SK-N-SH (cell line): ENCODE data around the gene NOP56. TPM values are rescaled to one million over a fixed set of nuclear protein-coding genes. Genes with fewer than 3 reads are reported as not detected.

Source experiments
- CTCF ChIA-PET: fragments of 300-600, 350-600 bp; formaldehyde crosslinking; extraction: SDS; loops from one replicate; lab custom pipeline; 2021; lab: Yijun Ruan, JAX
- POLR2A ChIA-PET: fragments of 350-600 bp; sonication (Branson Sonifier 250); formaldehyde crosslinking; extraction: SDS; loops from one replicate; lab custom pipeline; 2020; ENCODE audit warnings: antibody characterized with exemption, inconsistent platforms; lab: Yijun Ruan, JAX
- DNase-seq: peaks from one replicate; pipeline ENCODE4 v3.0.0; 2012
- H2AFZ ChIP-seq: fragments of 200-600 bp; sonication (generic); 2 replicates; pipeline ENCODE4 v1.8.1; 2016; ENCODE audit warnings: antibody characterized with exemption, mild to moderate bottlenecking, low read depth
- H3F3A ChIP-seq: fragments of 200-600 bp; sonication (generic); replicated peaks from 2 replicates; pipeline ENCODE3; 2016; ENCODE audit warnings: antibody characterized with exemption, mild to moderate bottlenecking; ENCODE audit not compliant: insufficient read depth
- H3K27ac ChIP-seq, 2 experiments: fragments of 200-500 bp in 1 of 2; fragments of 200-600 bp in 1 of 2; sonication (Bioruptor generic) in 1 of 2; sonication (generic), shearing (Covaris generic) in 1 of 2; 2 replicates each; pipeline versions ENCODE4 v1.5.1 to v1.6.1; 2014 to 2016; ENCODE audit warnings: low read depth in 2 of 2, inconsistent platforms in 1 of 2, low read length in 1 of 2, mild to moderate bottlenecking in 1 of 2, mixed read lengths in 1 of 2
- H3K27me3 ChIP-seq: fragments of 200-600 bp; sonication (generic), shearing (Covaris generic); 2 replicates; pipeline ENCODE4 v1.6.1; 2016; ENCODE audit warnings: mixed run types; ENCODE audit not compliant: insufficient read depth
- H3K36me3 ChIP-seq, 2 experiments: fragments of 200-500 bp in 1 of 2; fragments of 200-600 bp in 1 of 2; sonication (Bioruptor generic) in 1 of 2; sonication (generic) in 1 of 2; replicated peaks in 1 of 2; 2 replicates each; pipeline versions ENCODE3 to v1.5.1; 2014 to 2016; ENCODE audit warnings: low read length in 1 of 2, mild to moderate bottlenecking in 1 of 2; ENCODE audit not compliant: insufficient read depth in 2 of 2, control insufficient read depth in 1 of 2
- H3K4me1 ChIP-seq, 2 experiments: fragments of 200-500 bp in 1 of 2; fragments of 200-600 bp in 1 of 2; sonication (Bioruptor generic) in 1 of 2; sonication (generic), shearing (Covaris generic) in 1 of 2; 2 replicates each; pipeline versions ENCODE4 v1.5.1 to v1.6.1; 2014 to 2016; ENCODE audit warnings: low read depth in 1 of 2, low read length in 1 of 2, mixed run types in 1 of 2; ENCODE audit not compliant: insufficient read depth in 2 of 2, control insufficient read depth in 1 of 2
- H3K4me2 ChIP-seq: fragments of 200-600 bp; sonication (generic), shearing (Covaris generic); 2 replicates; pipeline ENCODE4 v1.6.1; 2017; ENCODE audit warnings: mixed run types
- H3K4me3 ChIP-seq, 2 experiments: fragments of 200-500 bp in 1 of 2; fragments of 200-600 bp in 1 of 2; sonication (Bioruptor generic) in 1 of 2; sonication (generic), shearing (Covaris generic) in 1 of 2; 2 replicates each; pipeline versions ENCODE4 v1.5.1 to v1.8.1; 2014 to 2016; ENCODE audit warnings: low read depth in 2 of 2, inconsistent platforms in 1 of 2, low read length in 1 of 2, mild to moderate bottlenecking in 1 of 2, mixed read lengths in 1 of 2, moderate library complexity in 1 of 2
- H3K79me2 ChIP-seq: fragments of 200-600 bp; sonication (generic); 2 replicates; pipeline ENCODE4 v1.8.1; 2017; ENCODE audit warnings: mild to moderate bottlenecking; ENCODE audit not compliant: insufficient read depth
- H3K9ac ChIP-seq: fragments of 200-600 bp; sonication (generic); 2 replicates; pipeline ENCODE4 v1.6.1; 2017; ENCODE audit warnings: mixed run types
- H3K9me2 ChIP-seq: fragments of 200-600 bp; sonication (generic); 2 replicates; pipeline ENCODE4 v1.6.1; 2017; ENCODE audit warnings: mixed run types
- H3K9me3 ChIP-seq: fragments of 200-600 bp; sonication (generic); 2 replicates; pipeline ENCODE4 v1.6.1; 2017; ENCODE audit warnings: mixed run types, mild to moderate bottlenecking, moderate library complexity
- H4K20me1 ChIP-seq: fragments of 200-600 bp; sonication (generic); 2 replicates; pipeline ENCODE4 v1.6.1; 2017; ENCODE audit warnings: mild to moderate bottlenecking, mixed run types; ENCODE audit not compliant: insufficient read depth
- EP300 ChIP-seq, 2 experiments: IDR thresholded peaks; 2 replicates each; pipeline versions ENCODE4 v1.4.0 to v1.6.1; 2012; ENCODE audit warnings: borderline replicate concordance in 1 of 2, low read depth in 1 of 2, low read length in 1 of 2
- EZH2phosphoT487 ChIP-seq: fragments of 200-600 bp; sonication (generic); IDR thresholded peaks from 2 replicates; pipeline ENCODE4 v1.6.1; 2017; ENCODE audit warnings: low read depth, mixed run types, mild to moderate bottlenecking, antibody characterized with exemption, moderate library complexity, borderline replicate concordance
- FOXM1 ChIP-seq: IDR thresholded peaks from 2 replicates; pipeline ENCODE4 v1.4.0; 2012; ENCODE audit warnings: low read depth, mild to moderate bottlenecking
- JUND ChIP-seq: IDR thresholded peaks from 2 replicates; pipeline ENCODE4 v1.4.0; 2012
- MEF2A ChIP-seq: IDR thresholded peaks from 2 replicates; pipeline ENCODE4 v1.4.0; 2012; ENCODE audit warnings: low read depth, borderline replicate concordance
- MXI1 ChIP-seq: IDR thresholded peaks from 2 replicates; pipeline ENCODE4 v1.6.1; 2012; ENCODE audit warnings: mild to moderate bottlenecking, low read depth, low read length, improper control_type of control experiment
- NFIC ChIP-seq: IDR thresholded peaks from 2 replicates; pipeline ENCODE4 v1.4.0; 2012; ENCODE audit warnings: borderline replicate concordance
- POLR2AphosphoS5 ChIP-seq: IDR thresholded peaks from 2 replicates; pipeline ENCODE4 v1.6.1; 2012; ENCODE audit warnings: low read depth, low read length
- RAD21 ChIP-seq: IDR thresholded peaks from 2 replicates; pipeline ENCODE4 v1.6.1; 2012; ENCODE audit warnings: mild to moderate bottlenecking, low read length
- RXRA ChIP-seq: IDR thresholded peaks from 2 replicates; pipeline ENCODE4 v1.4.0; 2012; ENCODE audit warnings: low read depth, mild to moderate bottlenecking, borderline replicate concordance
- SIN3A ChIP-seq: IDR thresholded peaks from 2 replicates; pipeline ENCODE4 v1.6.1; 2012; ENCODE audit warnings: low read depth, mild to moderate bottlenecking, low read length, moderate library complexity, borderline replicate concordance
- TAF1 ChIP-seq: IDR thresholded peaks from 2 replicates; pipeline ENCODE4 v1.6.1; 2012; ENCODE audit warnings: low read depth, mild to moderate bottlenecking, low read length, moderate library complexity, borderline replicate concordance
- TCF12 ChIP-seq: IDR thresholded peaks from 2 replicates; pipeline ENCODE4 v1.4.0; 2012
- WGBS: methylation state at CpG from one replicate; pipeline ENCODE4 v1.1.6; 2017; ENCODE audit warnings: low lambda C conversion rate; 5-methylcytosine and 5-hydroxymethylcytosine counted together
- polyA plus RNA-seq, 3 experiments: library from polyadenylated mRNA; depleted of rRNA; stranded (reverse); fragments of >200 nt; gene quantifications; 2 replicates each; pipeline ENCODE4 v1.2.3, GENCODE V29; 2012
- TF ChIP-seq, protein P1 (sequence below): fragments of 200-600 bp; sonication (generic); IDR thresholded peaks from 2 replicates; pipeline ENCODE4 v1.6.1; 2017; ENCODE audit warnings: antibody characterized with exemption, mild to moderate bottlenecking, moderate library complexity
- TF ChIP-seq, protein P2 (sequence below): IDR thresholded peaks from 2 replicates; pipeline ENCODE4 v1.6.1; 2012; ENCODE audit warnings: mild to moderate bottlenecking, low read depth, low read length, moderate library complexity
- TF ChIP-seq, protein P3 (sequence below): fragments of 150-350 bp; IDR thresholded peaks from 2 replicates; pipeline ENCODE4 v1.6.1; 2016; ENCODE audit warnings: mild to moderate bottlenecking, low read depth, low read length

The NOP56 gene
- polyA plus RNA-seq, 1 of the 3 experiments (the other 2 are of a cell fraction): 158 TPM

DNA sequence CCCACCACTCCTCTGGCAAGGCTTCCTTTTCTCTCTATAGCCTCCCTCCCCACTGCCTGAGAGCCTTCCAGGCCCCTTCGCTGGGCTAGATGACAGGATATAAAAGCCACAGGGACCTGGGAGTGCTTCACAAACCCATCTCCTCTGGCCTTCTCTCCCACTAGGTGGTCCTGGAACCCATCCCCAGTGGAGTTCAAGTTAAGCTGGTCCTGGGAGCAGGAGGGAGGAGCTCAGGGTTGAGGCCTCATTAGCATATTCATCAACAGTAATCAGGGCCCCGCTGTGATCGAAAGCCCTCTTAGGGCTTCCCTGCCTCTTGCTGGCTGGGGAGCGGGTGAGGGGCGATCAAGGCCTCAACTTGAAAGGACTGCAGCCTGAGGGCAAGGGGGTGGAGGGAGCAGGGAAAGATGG is 49.2 kb downstream of the NOP56 start:
- Histone ChIP-seq H3K4me1 (peaks cover 0 to 26% of the 10 kb centered on the region in 2 experiments; a peak in 1 of 4 replicates), H3K27ac (no peak overlapping the region; a peak in 1 of 4 replicates), H3K79me2 (no peaks in the 10 kb centered on the region), H3K27me3 (no peaks in the 10 kb centered on the region), H3K36me3 (no peaks in the 10 kb centered on the region), H4K20me1 (no peaks in the 10 kb centered on the region), H3K9ac (no peak overlapping the region), H3K4me3 (no peak overlapping the region), H3K9me3 (no peaks in the 10 kb centered on the region), H3F3A (no peaks in the 10 kb centered on the region), H3K9me2 (no peaks in the 10 kb centered on the region), H3K4me2 (no peak overlapping the region), H2AFZ (no peak overlapping the region)
- TF ChIP-seq MEF2A: no peak
- TF ChIP-seq, protein P1, sequence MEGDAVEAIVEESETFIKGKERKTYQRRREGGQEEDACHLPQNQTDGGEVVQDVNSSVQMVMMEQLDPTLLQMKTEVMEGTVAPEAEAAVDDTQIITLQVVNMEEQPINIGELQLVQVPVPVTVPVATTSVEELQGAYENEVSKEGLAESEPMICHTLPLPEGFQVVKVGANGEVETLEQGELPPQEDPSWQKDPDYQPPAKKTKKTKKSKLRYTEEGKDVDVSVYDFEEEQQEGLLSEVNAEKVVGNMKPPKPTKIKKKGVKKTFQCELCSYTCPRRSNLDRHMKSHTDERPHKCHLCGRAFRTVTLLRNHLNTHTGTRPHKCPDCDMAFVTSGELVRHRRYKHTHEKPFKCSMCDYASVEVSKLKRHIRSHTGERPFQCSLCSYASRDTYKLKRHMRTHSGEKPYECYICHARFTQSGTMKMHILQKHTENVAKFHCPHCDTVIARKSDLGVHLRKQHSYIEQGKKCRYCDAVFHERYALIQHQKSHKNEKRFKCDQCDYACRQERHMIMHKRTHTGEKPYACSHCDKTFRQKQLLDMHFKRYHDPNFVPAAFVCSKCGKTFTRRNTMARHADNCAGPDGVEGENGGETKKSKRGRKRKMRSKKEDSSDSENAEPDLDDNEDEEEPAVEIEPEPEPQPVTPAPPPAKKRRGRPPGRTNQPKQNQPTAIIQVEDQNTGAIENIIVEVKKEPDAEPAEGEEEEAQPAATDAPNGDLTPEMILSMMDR: no peak
- TF ChIP-seq SIN3A: no peak
- TF ChIP-seq, protein P2, sequence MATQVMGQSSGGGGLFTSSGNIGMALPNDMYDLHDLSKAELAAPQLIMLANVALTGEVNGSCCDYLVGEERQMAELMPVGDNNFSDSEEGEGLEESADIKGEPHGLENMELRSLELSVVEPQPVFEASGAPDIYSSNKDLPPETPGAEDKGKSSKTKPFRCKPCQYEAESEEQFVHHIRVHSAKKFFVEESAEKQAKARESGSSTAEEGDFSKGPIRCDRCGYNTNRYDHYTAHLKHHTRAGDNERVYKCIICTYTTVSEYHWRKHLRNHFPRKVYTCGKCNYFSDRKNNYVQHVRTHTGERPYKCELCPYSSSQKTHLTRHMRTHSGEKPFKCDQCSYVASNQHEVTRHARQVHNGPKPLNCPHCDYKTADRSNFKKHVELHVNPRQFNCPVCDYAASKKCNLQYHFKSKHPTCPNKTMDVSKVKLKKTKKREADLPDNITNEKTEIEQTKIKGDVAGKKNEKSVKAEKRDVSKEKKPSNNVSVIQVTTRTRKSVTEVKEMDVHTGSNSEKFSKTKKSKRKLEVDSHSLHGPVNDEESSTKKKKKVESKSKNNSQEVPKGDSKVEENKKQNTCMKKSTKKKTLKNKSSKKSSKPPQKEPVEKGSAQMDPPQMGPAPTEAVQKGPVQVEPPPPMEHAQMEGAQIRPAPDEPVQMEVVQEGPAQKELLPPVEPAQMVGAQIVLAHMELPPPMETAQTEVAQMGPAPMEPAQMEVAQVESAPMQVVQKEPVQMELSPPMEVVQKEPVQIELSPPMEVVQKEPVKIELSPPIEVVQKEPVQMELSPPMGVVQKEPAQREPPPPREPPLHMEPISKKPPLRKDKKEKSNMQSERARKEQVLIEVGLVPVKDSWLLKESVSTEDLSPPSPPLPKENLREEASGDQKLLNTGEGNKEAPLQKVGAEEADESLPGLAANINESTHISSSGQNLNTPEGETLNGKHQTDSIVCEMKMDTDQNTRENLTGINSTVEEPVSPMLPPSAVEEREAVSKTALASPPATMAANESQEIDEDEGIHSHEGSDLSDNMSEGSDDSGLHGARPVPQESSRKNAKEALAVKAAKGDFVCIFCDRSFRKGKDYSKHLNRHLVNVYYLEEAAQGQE: no peak
- TF ChIP-seq NFIC: no peak
- no peak for TF ChIP-seq FOXM1
- no peak for TF ChIP-seq EP300 (IDR thresholded peaks at IDR 0.05; ENCODE audit: borderline replicate concordance in 1 of 2, low read depth in 1 of 2, low read length in 1 of 2)
- no peak for TF ChIP-seq JUND
- no peak for TF ChIP-seq POLR2AphosphoS5
- DNase-seq: no peak
- 91% methylated on average over 5 of the region's 5 CpGs for WGBS
- ChIA-PET CTCF (interaction anchor here (1.2 to 2.7 kb wide), 3 partner anchors 14 to 299 kb away, joined by 6 to 9 read pairs (median 6); no protein-coding TSS in a partner anchor), POLR2A (no interaction called here)

DNA sequence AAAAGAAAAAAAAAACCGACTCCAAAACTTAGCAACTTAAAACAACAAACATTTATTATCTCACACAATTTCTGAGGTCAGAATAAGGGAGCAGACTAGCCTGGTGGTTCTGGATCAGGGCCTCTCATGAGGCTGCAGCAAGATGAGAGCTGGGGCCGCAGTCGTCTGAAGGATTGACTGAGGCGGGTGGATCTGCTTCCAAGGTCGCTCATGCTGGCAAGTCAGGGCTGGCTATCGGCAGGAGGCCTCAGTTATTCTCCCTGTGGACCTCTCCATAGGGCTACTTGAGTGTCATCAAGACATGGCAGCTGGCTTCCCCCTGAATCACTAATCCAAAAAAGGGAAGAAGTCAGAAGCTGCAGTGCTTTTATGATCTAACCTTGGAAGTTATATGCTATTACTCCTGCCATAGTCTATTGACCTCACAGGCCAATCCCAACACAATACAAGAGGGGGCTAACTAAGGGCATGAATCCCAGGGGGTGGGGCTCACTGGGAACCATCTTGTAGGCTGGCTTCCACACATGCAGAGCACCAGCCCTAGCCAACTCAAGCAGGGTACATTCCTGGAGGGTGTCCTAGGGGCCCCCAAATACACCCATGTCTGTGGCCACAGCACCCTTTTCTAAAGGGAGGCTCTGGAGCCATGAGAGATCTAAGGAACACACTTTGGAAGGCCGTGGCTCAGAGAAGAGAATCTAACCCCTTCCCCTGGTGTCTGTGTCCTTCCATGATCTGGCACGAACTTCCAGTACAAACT is 51.5 kb downstream of the NOP56 start:
- no peak for TF ChIP-seq TCF12
- TF ChIP-seq, protein P3, sequence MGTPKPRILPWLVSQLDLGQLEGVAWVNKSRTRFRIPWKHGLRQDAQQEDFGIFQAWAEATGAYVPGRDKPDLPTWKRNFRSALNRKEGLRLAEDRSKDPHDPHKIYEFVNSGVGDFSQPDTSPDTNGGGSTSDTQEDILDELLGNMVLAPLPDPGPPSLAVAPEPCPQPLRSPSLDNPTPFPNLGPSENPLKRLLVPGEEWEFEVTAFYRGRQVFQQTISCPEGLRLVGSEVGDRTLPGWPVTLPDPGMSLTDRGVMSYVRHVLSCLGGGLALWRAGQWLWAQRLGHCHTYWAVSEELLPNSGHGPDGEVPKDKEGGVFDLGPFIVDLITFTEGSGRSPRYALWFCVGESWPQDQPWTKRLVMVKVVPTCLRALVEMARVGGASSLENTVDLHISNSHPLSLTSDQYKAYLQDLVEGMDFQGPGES: no peak
- no peak for TF ChIP-seq RAD21
- TF ChIP-seq RXRA: no peak
- TF ChIP-seq EZH2phosphoT487: no peak
- no peak for TF ChIP-seq MEF2A
- TF ChIP-seq MXI1: no peak
- TF ChIP-seq TAF1: no peak
- H3K79me2 ChIP-seq: no peaks in the 10 kb centered on the region
- H3K4me1 ChIP-seq: peaks cover 0 to 13% of the 10 kb centered on the region in 2 experiments; a peak in 1 of 4 replicates
- no peaks in the 10 kb centered on the region for H3K9me3 ChIP-seq
- H3K27ac ChIP-seq: no peak overlapping the region
- H3K9ac ChIP-seq: no peak overlapping the region
- H3F3A ChIP-seq: no peaks in the 10 kb centered on the region
- H4K20me1 ChIP-seq: no peaks in the 10 kb centered on the region
- H3K36me3 ChIP-seq: no peaks in the 10 kb centered on the region
- ChIA-PET CTCF (no interaction called here), POLR2A (no interaction called here)
- H3K27me3 ChIP-seq: no peaks in the 10 kb centered on the region
- no peaks in the 10 kb centered on the region for H3K9me2 ChIP-seq
- H3K4me2 ChIP-seq: no peak overlapping the region
- H3K4me3 ChIP-seq: no peak overlapping the region
- H2AFZ ChIP-seq: no peak overlapping the region
- 77% methylated on average over 8 of the region's 8 CpGs for WGBS
- DNase-seq: no peak
